HUES6 (cell line): ENCODE results near the gene HOMER2.

Experiments used
- H3K27ac ChIP-seq: 2 replicates; pipeline ENCODE4 v1.7.0; 2013; ENCODE audit warnings: low read depth, mild to moderate bottlenecking, low read length, inconsistent platforms
- H3K27me3 ChIP-seq: 2 replicates; pipeline ENCODE4 v1.6.1; 2013; ENCODE audit warnings: low read length; ENCODE audit not compliant: control insufficient read depth, insufficient read depth
- H3K36me3 ChIP-seq: 2 replicates; pipeline ENCODE4 v1.6.1; 2013; ENCODE audit warnings: low read length; ENCODE audit not compliant: control insufficient read depth, insufficient read depth
- H3K4me1 ChIP-seq: 2 replicates; pipeline ENCODE4 v1.6.1; 2013; ENCODE audit warnings: low read length; ENCODE audit not compliant: control insufficient read depth, insufficient read depth
- H3K4me3 ChIP-seq: 2 replicates; pipeline ENCODE4 v1.5.1; 2013; ENCODE audit warnings: low read depth, low read length
- H3K9ac ChIP-seq: one replicate; pipeline ENCODE4 v1.6.1; 2013; ENCODE audit warnings: mild to moderate bottlenecking, low read length
- H3K9me3 ChIP-seq: 2 replicates; pipeline ENCODE4 v1.6.1; 2013; ENCODE audit warnings: low read depth, low read length; ENCODE audit not compliant: control insufficient read depth, insufficient read depth

HOMER2 gene

GRCh38 chr15:82847703-82848102 lies 104.8 kb downstream of the HOMER2 start:
- H3K4me1 ChIP-seq = peaks cover 12% of the 10 kb centered on the region
- no peak overlapping the region for H3K4me3 ChIP-seq
- no peak overlapping the region for H3K27ac ChIP-seq
- no peaks in the 10 kb centered on the region; the same call in 1 of the 2 replicates for H3K9me3 ChIP-seq
- H3K36me3 ChIP-seq = no peaks in the 10 kb centered on the region
- no peaks in the 10 kb centered on the region for H3K27me3 ChIP-seq
- no peak overlapping the region for H3K9ac ChIP-seq

- Histone ChIP-seq H3K4me3 (no peak overlapping the region), H3K36me3 (no peaks in the 10 kb centered on the region), H3K27me3 (no peaks in the 10 kb centered on the region), H3K9me3 (no peaks in the 10 kb centered on the region; the same call in 1 of the 2 replicates), H3K4me1 (peaks cover 12% of the 10 kb centered on the region), H3K9ac (no peak overlapping the region), H3K27ac (no peak overlapping the region)
These were observed 105.9 kb downstream of the HOMER2 start for GRCh38 chr15:82846621-82847020.

- Histone ChIP-seq H3K4me1 (peaks cover 12% of the 10 kb centered on the region), H3K27me3 (no peaks in the 10 kb centered on the region), H3K9ac (no peak overlapping the region), H3K4me3 (no peak overlapping the region), H3K36me3 (no peaks in the 10 kb centered on the region), H3K9me3 (no peaks in the 10 kb centered on the region; the same call in 1 of the 2 replicates), H3K27ac (no peak overlapping the region)
These were observed 106.8 kb downstream of the HOMER2 start for GRCh38 chr15:82845686-82846085.

GRCh38 chr15:82843566-82843965 lies 109.0 kb downstream of the HOMER2 start:
- Histone ChIP-seq H3K36me3 (no peaks in the 10 kb centered on the region), H3K4me1 (no peaks in the 10 kb centered on the region), H3K4me3 (no peak overlapping the region), H3K27ac (no peak overlapping the region), H3K9ac (no peak overlapping the region), H3K27me3 (no peaks in the 10 kb centered on the region), H3K9me3 (no peaks in the 10 kb centered on the region; the same call in 1 of the 2 replicates)

GRCh38 chr15:82840166-82840565 lies 112.4 kb downstream of the HOMER2 start:
- H3K4me1 ChIP-seq = no peaks in the 10 kb centered on the region
- H3K36me3 ChIP-seq = peaks cover 19% of the 10 kb centered on the region
- no peak overlapping the region for H3K9ac ChIP-seq
- H3K27ac ChIP-seq = no peak overlapping the region
- H3K27me3 ChIP-seq = no peaks in the 10 kb centered on the region
- no peaks in the 10 kb centered on the region; the same call in 1 of the 2 replicates for H3K9me3 ChIP-seq
- no peak overlapping the region for H3K4me3 ChIP-seq

GRCh38 chr15:82839136-82839535 lies 113.4 kb downstream of the HOMER2 start:
- Histone ChIP-seq H3K4me3 (no peak overlapping the region), H3K36me3 (peaks cover 27% of the 10 kb centered on the region)

GRCh38 chr15:82838096-82838735 lies 114.3 kb downstream of the HOMER2 start:
- Histone ChIP-seq H3K4me3 (no peak overlapping the region), H3K27me3 (no peaks in the 10 kb centered on the region), H3K27ac (no peak overlapping the region), H3K9me3 (no peaks in the 10 kb centered on the region), H3K4me1 (no peaks in the 10 kb centered on the region), H3K36me3 (peaks cover 32% of the 10 kb centered on the region), H3K9ac (no peak overlapping the region)

More at GRCh38 chr15:82839136-82839535, 113.4 kb downstream of the HOMER2 start:
- no peaks in the 10 kb centered on the region for H3K4me1 ChIP-seq
- no peak overlapping the region for H3K27ac ChIP-seq
- no peaks in the 10 kb centered on the region for H3K27me3 ChIP-seq
- H3K9ac ChIP-seq = no peak overlapping the region
- no peaks in the 10 kb centered on the region; the same call in 1 of the 2 replicates for H3K9me3 ChIP-seq

- no peak overlapping the region for H3K27ac ChIP-seq
- H3K9ac ChIP-seq = no peak overlapping the region
- no peaks in the 10 kb centered on the region for H3K27me3 ChIP-seq
- H3K4me1 ChIP-seq = no peaks in the 10 kb centered on the region
- H3K9me3 ChIP-seq = no peaks in the 10 kb centered on the region
- H3K36me3 ChIP-seq = peaks cover 59% of the 10 kb centered on the region
- no peak overlapping the region for H3K4me3 ChIP-seq
These were observed 117.1 kb downstream of the HOMER2 start for GRCh38 chr15:82835391-82835917.

GRCh38 chr15:82833362-82833682 lies 119.2 kb downstream of the HOMER2 start:
- Histone ChIP-seq H3K27me3 (no peaks in the 10 kb centered on the region), H3K4me1 (no peaks in the 10 kb centered on the region), H3K9ac (no peak overlapping the region), H3K27ac (no peak overlapping the region), H3K9me3 (no peaks in the 10 kb centered on the region), H3K36me3 (peaks cover 75% of the 10 kb centered on the region), H3K4me3 (no peak overlapping the region)

- Histone ChIP-seq H3K9ac (no peak overlapping the region), H3K27ac (no peak overlapping the region), H3K4me3 (no peak overlapping the region), H3K4me1 (no peaks in the 10 kb centered on the region), H3K36me3 (peaks cover 80% of the 10 kb centered on the region), H3K27me3 (no peaks in the 10 kb centered on the region), H3K9me3 (no peaks in the 10 kb centered on the region)
These were observed 119.7 kb downstream of the HOMER2 start for GRCh38 chr15:82832601-82833361.

GRCh38 chr15:82831894-82832600 lies 120.5 kb downstream of the HOMER2 start:
- Histone ChIP-seq H3K4me1 (no peaks in the 10 kb centered on the region), H3K4me3 (no peak overlapping the region), H3K9ac (no peak overlapping the region), H3K27me3 (no peaks in the 10 kb centered on the region), H3K27ac (no peak overlapping the region), H3K9me3 (no peaks in the 10 kb centered on the region), H3K36me3 (peaks cover 82% of the 10 kb centered on the region)
